PC-3 (cell line): Measurements from ENCODE around the gene RSF1. TPM values are rescaled to one million over a fixed set of nuclear protein-coding genes. Genes with fewer than 3 reads are reported as not detected.

ENCODE experiments used
- ATAC-seq: fragments of 200-7000 bp; cut with Tn5 transposase; 2 replicates; pipeline ENCODE4 v1.9.1; 2020; ENCODE audit warnings: mild to moderate bottlenecking, moderate library complexity
- BruUV-seq: library from RNA; stranded (reverse); fragments of 400-500 nt; replicated peaks from 2 replicates; lab custom pipeline; 2021; lab: Mats Ljungman, UMichigan
- CTCF ChIA-PET: fragments of 300-600 bp; sonication (Branson Sonifier 250); formaldehyde crosslinking; loops from one replicate; lab custom pipeline; 2022; ENCODE audit warnings: antibody characterized with exemption; lab: Charles Lee
- POLR2A ChIA-PET: fragments of 300-600 bp; sonication (Branson Sonifier 250); formaldehyde crosslinking; loops from one replicate; lab custom pipeline; 2022; ENCODE audit warnings: antibody characterized with exemption; ENCODE audit not compliant: unreplicated experiment; lab: Charles Lee
- DNase-seq: peaks from one replicate; pipeline ENCODE4 v3.0.0-alpha.2; 2015
- H2AFZ ChIP-seq: fragments of 300-600 bp; sonication (generic); 2 replicates; pipeline ENCODE4 v1.6.0; 2016; ENCODE audit warnings: antibody characterized with exemption, low read length
- H3F3A ChIP-seq: fragments of 300-600 bp; sonication (generic); one replicate; pipeline ENCODE4 v1.6.0; 2017; ENCODE audit warnings: antibody characterized with exemption, low read length, control low read depth, mild to moderate bottlenecking; ENCODE audit not compliant: unreplicated experiment
- H3K27ac ChIP-seq: fragments of 300-600 bp; sonication (generic); 2 replicates; pipeline ENCODE4 v1.5.1; 2016; ENCODE audit warnings: mild to moderate bottlenecking, low read length
- H3K27me3 ChIP-seq: fragments of 300-600 bp; sonication (generic); 2 replicates; pipeline ENCODE4 v1.6.1; 2016; ENCODE audit warnings: low read length, mixed read lengths
- H3K36me3 ChIP-seq: fragments of 300-600 bp; sonication (generic); 2 replicates; pipeline ENCODE4 v1.6.1; 2016; ENCODE audit warnings: low read depth, mixed run types, low read length, mixed read lengths
- H3K4me1 ChIP-seq: fragments of 300-600 bp; sonication (generic); 2 replicates; pipeline ENCODE4 v1.5.1; 2016; ENCODE audit warnings: low read length; ENCODE audit not compliant: insufficient read depth
- H3K4me2 ChIP-seq: fragments of 300-600 bp; sonication (generic); 2 replicates; pipeline ENCODE4 v1.6.0; 2016; ENCODE audit warnings: low read length
- H3K4me3 ChIP-seq: fragments of 300-600 bp; sonication (generic); 2 replicates; pipeline ENCODE4 v1.5.1; 2016; ENCODE audit warnings: mild to moderate bottlenecking, low read length, mixed read lengths
- H3K79me2 ChIP-seq: fragments of 300-600 bp; sonication (generic); 2 replicates; pipeline ENCODE4 v1.6.1; 2017; ENCODE audit warnings: low read length, mixed read lengths
- H3K9ac ChIP-seq: fragments of 300-600 bp; sonication (generic); 2 replicates; pipeline ENCODE4 v1.6.0; 2016; ENCODE audit warnings: mild to moderate bottlenecking, low read length
- H3K9me2 ChIP-seq: fragments of 300-600 bp; sonication (generic); replicated peaks from 2 replicates; pipeline ENCODE4 v1.6.1; 2016; ENCODE audit warnings: mixed run types, low read length, mixed read lengths
- H3K9me3 ChIP-seq: fragments of 300-600 bp; sonication (generic); 2 replicates; pipeline ENCODE4 v1.6.1; 2016; ENCODE audit warnings: low read length, mixed read lengths
- H4K20me1 ChIP-seq: fragments of 300-600 bp; sonication (generic); 2 replicates; pipeline ENCODE4 v1.6.1; 2016; ENCODE audit warnings: low read length, mixed read lengths
- CTCF ChIP-seq: fragments of 300-600 bp; sonication (generic); conservative IDR thresholded peaks from 2 replicates; pipeline ENCODE4 v1.5.1; 2017; ENCODE audit warnings: antibody characterized with exemption, low read depth, mild to moderate bottlenecking, low read length
- EZH2 ChIP-seq: fragments of 300-600 bp; sonication (generic); IDR thresholded peaks from one replicate; pipeline ENCODE4 v1.6.1; 2017; ENCODE audit warnings: antibody characterized with exemption, mild to moderate bottlenecking, low read length; ENCODE audit not compliant: unreplicated experiment
- EZH2phosphoT487 ChIP-seq: fragments of 300-600 bp; sonication (generic); IDR thresholded peaks from 2 replicates; pipeline ENCODE4 v1.6.1; 2018; ENCODE audit warnings: mild to moderate bottlenecking, antibody characterized with exemption, low read length, borderline replicate concordance
- intact Hi-C: fragments of 100-400 bp; cut with micrococcal nuclease; formaldehyde crosslinking; loops from 2 replicates; pipeline ENCODE4 v1.9.0; 2023
- total RNA-seq: library from RNA; depleted of rRNA; stranded (reverse); fragments of >200 nt; gene quantifications from 2 replicates; pipeline ENCODE4 v1.2.3, GENCODE V29; 2014

The RSF1 gene
- total RNA-seq, 1 experiment from 2014 or later, result 30.0 TPM

GRCh38 chr11:77660947-77661346, 159.6 kb downstream of the RSF1 start:
- ChIA-PET CTCF (no interaction called here), POLR2A (interaction anchor here (0.6 kb wide), 2 partner anchors 95 to 173 kb away, joined by 4 to 6 read pairs; no protein-coding TSS in a partner anchor)
- no peak overlapping the region for H3K4me2 ChIP-seq

GRCh38 chr11:77658213-77659013, 162.1 kb downstream of the RSF1 start:
- H3K27ac ChIP-seq, result no peak overlapping the region
- no peaks in the 10 kb centered on the region for H3K9me3 ChIP-seq
- no peaks in the 10 kb centered on the region for H3K36me3 ChIP-seq

More at GRCh38 chr11:77660947-77661346, 159.6 kb downstream of the RSF1 start:
- H3K79me2 ChIP-seq, result no peaks in the 10 kb centered on the region
- BruUV-seq, result no TSS peak
- no peak overlapping the region for H3K9ac ChIP-seq
- H3K4me1 ChIP-seq, result no peaks in the 10 kb centered on the region
- intact Hi-C loops, result no loop called here
- H3K27me3 ChIP-seq, result no peaks in the 10 kb centered on the region
- no peak overlapping the region for H3K4me3 ChIP-seq
- peaks cover 5% of the 10 kb centered on the region; the same call in 1 of the 2 replicates for H3K36me3 ChIP-seq
- no peak overlapping the region for H2AFZ ChIP-seq
- H3K9me2 ChIP-seq, result no peaks in the 10 kb centered on the region
- DNase-seq (no peak), ATAC-seq (no peak)
- no peaks in the 10 kb centered on the region for H3F3A ChIP-seq
- no peaks in the 10 kb centered on the region for H4K20me1 ChIP-seq
- no peaks in the 10 kb centered on the region for H3K9me3 ChIP-seq
- no peak for TF ChIP-seq EZH2phosphoT487
- no peak for TF ChIP-seq EZH2
- TF ChIP-seq CTCF, result no peak
- no peak overlapping the region for H3K27ac ChIP-seq

GRCh38 chr11:77656362-77656761, 164.2 kb downstream of the RSF1 start:
- BruUV-seq, result no TSS peak
- CTCF ChIA-PET, result no interaction called here

More at GRCh38 chr11:77658213-77659013, 162.1 kb downstream of the RSF1 start:
- intact Hi-C loops, result no loop called here
- no peaks in the 10 kb centered on the region for H3K9me2 ChIP-seq
- H3K4me1 ChIP-seq, result no peaks in the 10 kb centered on the region
- no peaks in the 10 kb centered on the region for H3F3A ChIP-seq
- H3K4me2 ChIP-seq, result no peak overlapping the region
- H3K4me3 ChIP-seq, result no peak overlapping the region
- ATAC-seq, result no peak
- no peak overlapping the region for H3K9ac ChIP-seq
- H3K27me3 ChIP-seq, result no peaks in the 10 kb centered on the region
- ChIA-PET POLR2A (interaction anchor here (0.6 kb wide), 1 partner anchor 47 kb away, joined by 4 read pairs; no protein-coding TSS in a partner anchor), CTCF (no interaction called here)
- no peaks in the 10 kb centered on the region for H4K20me1 ChIP-seq
- H3K79me2 ChIP-seq, result no peaks in the 10 kb centered on the region
- TF ChIP-seq EZH2phosphoT487, result no peak
- H2AFZ ChIP-seq, result no peak overlapping the region
- no peak for DNase-seq
- BruUV-seq, result no TSS peak

More at GRCh38 chr11:77656362-77656761, 164.2 kb downstream of the RSF1 start:
- DNase-seq (no peak), ATAC-seq (no peak)
- Histone ChIP-seq H3K9ac (no peak overlapping the region), H3K9me2 (no peaks in the 10 kb centered on the region), H3F3A (no peaks in the 10 kb centered on the region), H3K36me3 (no peaks in the 10 kb centered on the region), H3K4me3 (no peak overlapping the region), H4K20me1 (no peaks in the 10 kb centered on the region), H3K4me2 (no peak overlapping the region), H3K27me3 (no peaks in the 10 kb centered on the region), H3K27ac (no peak overlapping the region), H3K79me2 (no peaks in the 10 kb centered on the region), H3K4me1 (no peaks in the 10 kb centered on the region), H2AFZ (no peak overlapping the region), H3K9me3 (no peaks in the 10 kb centered on the region)
- intact Hi-C loops, result no loop called here
- TF ChIP-seq CTCF, result no peak
- POLR2A ChIA-PET, result no interaction called here
